Activated B cell treated with CpG ODN at 0.5 μM for 24 hours (primary cell): ENCODE measurements around the gene SACM1L. TPM values are rescaled to one million over a fixed set of nuclear protein-coding genes. Genes with fewer than 3 reads are reported as not detected.

Experiments
- ATAC-seq: fragments of 200-7000 bp; cut with Tn5 transposase; one replicate; pipeline ENCODE4 v1.10.0; 2021; ENCODE audit warnings: low read depth, mild to moderate bottlenecking, moderate library complexity
- CTCF ChIA-PET: fragments of 350-600 bp; sonication (Branson Sonifier 250); formaldehyde crosslinking; loops from one replicate; lab custom pipeline; 2021; ENCODE audit warnings: antibody characterized with exemption; lab: Charles Lee
- POLR2A ChIA-PET: fragments of 350-600 bp; sonication (Branson Sonifier 250); formaldehyde crosslinking; loops from one replicate; lab custom pipeline; 2021; ENCODE audit warnings: antibody characterized with exemption; lab: Charles Lee
- DNase-seq: peaks from one replicate; pipeline ENCODE4 v3.0.0; 2022
- H3K27ac Mint-ChIP-seq: one replicate; pipeline ENCODE4 v1.8.0; 2020; ENCODE audit warnings: mixed read lengths
- H3K27me3 Mint-ChIP-seq: one replicate; pipeline ENCODE4 v1.8.0; 2021; ENCODE audit warnings: mixed read lengths
- H3K36me3 Mint-ChIP-seq: one replicate; pipeline ENCODE4 v1.8.0; 2021; ENCODE audit warnings: low read depth, mixed read lengths
- H3K4me1 Mint-ChIP-seq: one replicate; pipeline ENCODE4 v1.8.0; 2021; ENCODE audit warnings: mixed read lengths
- H3K4me3 Mint-ChIP-seq: one replicate; pipeline ENCODE4 v1.8.0; 2020; ENCODE audit warnings: mild to moderate bottlenecking, mixed read lengths
- H3K9me3 Mint-ChIP-seq: one replicate; pipeline ENCODE4 v1.8.0; 2020; ENCODE audit warnings: mixed read lengths
- CTCF ChIP-seq: fragments of 200-600 bp; IDR thresholded peaks from one replicate; pipeline ENCODE4 v1.8.0; 2022; ENCODE audit warnings: antibody characterized with exemption, mild to moderate bottlenecking
- intact Hi-C: fragments of 100-400 bp; cut with micrococcal nuclease; formaldehyde crosslinking; loops from one replicate; pipeline ENCODE4 v1.15.1; 2024
- total RNA-seq: library from RNA; stranded (reverse); gene quantifications from 2 replicates; pipeline ENCODE4 v1.2.3, GENCODE V29; 2022

The SACM1L gene
- total RNA-seq, 1 donor from 2014 or later, result 55.5 TPM

DNA sequence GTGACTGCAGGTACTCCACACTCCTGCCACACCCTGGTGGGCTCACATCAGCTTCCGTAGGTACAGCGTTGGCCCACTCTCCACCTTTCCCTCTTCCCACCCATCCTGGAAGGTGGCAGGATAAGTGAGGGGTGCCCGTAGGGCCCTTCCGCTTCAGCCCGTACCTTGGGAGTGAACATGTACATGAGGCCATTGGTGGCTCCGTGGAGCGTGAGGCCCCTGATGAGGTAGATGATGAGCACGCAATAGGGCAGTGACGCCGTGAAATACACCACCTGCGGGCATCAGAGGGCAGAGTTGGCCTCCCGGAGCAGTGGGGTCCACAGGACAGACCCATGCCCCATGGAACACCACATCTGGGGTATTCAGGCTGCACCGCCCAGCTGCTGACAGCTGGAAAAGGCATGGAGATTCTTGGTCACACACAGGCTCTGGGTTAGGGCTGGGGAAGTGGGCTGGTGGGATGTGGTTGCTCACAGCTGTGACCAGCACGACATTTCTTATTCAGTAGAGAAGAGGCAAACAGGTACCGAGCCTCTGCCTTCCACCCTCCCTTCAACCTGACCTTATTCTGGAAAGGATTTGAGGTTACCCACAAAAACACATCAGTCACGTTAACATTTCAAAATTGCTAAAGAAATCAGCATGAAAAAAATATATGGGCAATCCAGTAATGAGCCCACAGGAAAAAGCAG is 83.3 kb downstream of the SACM1L start:
- intact Hi-C loops, result no loop called here
- DNase-seq, result no peak
- no peaks in the 10 kb centered on the region for H3K4me1 Mint-ChIP-seq
- H3K27me3 Mint-ChIP-seq, result peaks cover 6% of the 10 kb centered on the region
- H3K4me3 Mint-ChIP-seq, result no peak overlapping the region
- ChIA-PET CTCF (no interaction called here), POLR2A (no interaction called here)
- H3K9me3 Mint-ChIP-seq, result peaks cover 2% of the 10 kb centered on the region
- no peak for ATAC-seq
- H3K27ac Mint-ChIP-seq, result no peak overlapping the region
- H3K36me3 Mint-ChIP-seq, result no peaks in the 10 kb centered on the region
- TF ChIP-seq CTCF, result no peak

- no peak overlapping the region for H3K27ac Mint-ChIP-seq
- H3K9me3 Mint-ChIP-seq, result no peaks in the 10 kb centered on the region
- ChIA-PET POLR2A (no interaction called here), CTCF (no interaction called here)
- no peak for ATAC-seq
- no peak for DNase-seq
- no peak for TF ChIP-seq CTCF
- H3K4me3 Mint-ChIP-seq, result no peak overlapping the region
- H3K36me3 Mint-ChIP-seq, result no peaks in the 10 kb centered on the region
- peaks cover 5% of the 10 kb centered on the region for H3K27me3 Mint-ChIP-seq
- H3K4me1 Mint-ChIP-seq, result no peaks in the 10 kb centered on the region
- intact Hi-C loops, result no loop called here
Measured at GRCh38 chr3:45773072-45773471, 83.9 kb downstream of the SACM1L start.

GRCh38 chr3:45773714-45774449 is 84.7 kb downstream of the SACM1L start:
- ATAC-seq (no peak), DNase-seq (no peak)
- TF ChIP-seq CTCF, result no peak
- ChIA-PET POLR2A (no interaction called here), CTCF (no interaction called here)
- no peak overlapping the region for H3K4me3 Mint-ChIP-seq
- H3K27ac Mint-ChIP-seq, result no peak overlapping the region
- intact Hi-C loops, result no loop called here
- H3K36me3 Mint-ChIP-seq, result no peaks in the 10 kb centered on the region
- H3K4me1 Mint-ChIP-seq, result no peaks in the 10 kb centered on the region
- H3K27me3 Mint-ChIP-seq, result peaks cover 5% of the 10 kb centered on the region
- no peaks in the 10 kb centered on the region for H3K9me3 Mint-ChIP-seq

- Mint-ChIP-seq H3K27me3 (peaks cover 5% of the 10 kb centered on the region), H3K4me1 (no peaks in the 10 kb centered on the region)
Measured at GRCh38 chr3:45774581-45775521, 85.7 kb downstream of the SACM1L start.

More at GRCh38 chr3:45774581-45775521, 85.7 kb downstream of the SACM1L start:
- Mint-ChIP-seq H3K27ac (no peak overlapping the region), H3K9me3 (no peaks in the 10 kb centered on the region), H3K36me3 (no peaks in the 10 kb centered on the region), H3K4me3 (no peak overlapping the region)
- ChIA-PET CTCF (no interaction called here), POLR2A (no interaction called here)
- intact Hi-C loops, result no loop called here
- no peak for TF ChIP-seq CTCF
- ATAC-seq (no peak), DNase-seq (no peak)
